Endodermal cell (in vitro differentiated cells): ENCODE data around the gene NAGS. TPM values are rescaled to one million over a fixed set of nuclear protein-coding genes. Genes with fewer than 3 reads are reported as not detected.
"Not testable (repeated sequence)": the region's sequence is repeated elsewhere in the genome, so short reads cannot be mapped to it uniquely, and the experiment has no call there.

Experiments
- DNase-seq: peaks from one replicate; pipeline ENCODE4 v3.0.0-alpha.2; 2017
- H3K27ac ChIP-seq: 2 replicates; pipeline ENCODE4 v1.5.1; 2013; ENCODE audit warnings: mild to moderate bottlenecking, low read depth, low read length, moderate library complexity
- H3K27me3 ChIP-seq: 2 replicates; pipeline ENCODE4 v1.6.1; 2013; ENCODE audit warnings: mild to moderate bottlenecking, low read length, moderate library complexity; ENCODE audit not compliant: insufficient read depth, control insufficient read depth, poor library complexity, severe bottlenecking
- H3K36me3 ChIP-seq: 2 replicates; pipeline ENCODE4 v1.7.0; 2013; ENCODE audit warnings: mild to moderate bottlenecking, low read length, moderate library complexity; ENCODE audit not compliant: control insufficient read depth, insufficient read depth
- H3K4me1 ChIP-seq: one replicate; pipeline ENCODE4 v1.7.0; 2013; ENCODE audit warnings: low read length; ENCODE audit not compliant: control insufficient read depth, insufficient read depth
- H3K4me3 ChIP-seq: 2 replicates; pipeline ENCODE4 v1.5.1; 2013; ENCODE audit warnings: mild to moderate bottlenecking, low read length, moderate library complexity
- H3K9ac ChIP-seq: 2 replicates; pipeline ENCODE4 v1.6.1; 2013; ENCODE audit warnings: mild to moderate bottlenecking, low read length, moderate library complexity; ENCODE audit not compliant: poor library complexity, severe bottlenecking; ENCODE audit errors: extremely low read depth
- H3K9me3 ChIP-seq: 2 replicates; pipeline ENCODE4 v1.6.1; 2013; ENCODE audit warnings: mild to moderate bottlenecking, low read length, moderate library complexity; ENCODE audit not compliant: control insufficient read depth
- H3K27ac Mint-ChIP-seq: 2 replicates; pipeline ENCODE4 v1.8.0; 2020; ENCODE audit warnings: mixed read lengths
- H3K27me3 Mint-ChIP-seq: 2 replicates; pipeline ENCODE4 v1.8.0; 2021; ENCODE audit warnings: mild to moderate bottlenecking, mixed read lengths; ENCODE audit not compliant: insufficient read depth
- H3K36me3 Mint-ChIP-seq: 2 replicates; pipeline ENCODE4 v1.8.0; 2020; ENCODE audit warnings: low read depth, mixed read lengths
- H3K4me1 Mint-ChIP-seq: 2 replicates; pipeline ENCODE4 v1.8.0; 2020; ENCODE audit warnings: mixed read lengths
- H3K4me3 Mint-ChIP-seq: 2 replicates; pipeline ENCODE4 v1.8.0; 2020; ENCODE audit warnings: mild to moderate bottlenecking, moderate library complexity, mixed read lengths
- H3K9me3 Mint-ChIP-seq: 2 replicates; pipeline ENCODE4 v1.8.0; 2020; ENCODE audit warnings: mild to moderate bottlenecking, mixed read lengths
- WGBS, 2 experiments: methylation state at CpG; one replicate each; pipeline versions ENCODE4 v1.1.5 to v1.1.7; 2013; ENCODE audit warnings: missing lambda C conversion rate in 2 of 2, mixed read lengths in 1 of 2; ENCODE audit not compliant: insufficient coverage in 1 of 2, insufficient read length in 1 of 2; 5-methylcytosine and 5-hydroxymethylcytosine counted together
- long read RNA-seq, 4 experiments: library from polyadenylated mRNA in 2 of 4; library from RNA in 1 of 4; library from capped mRNA in 1 of 4; stranded (forward) in 3 of 4; unstranded in 1 of 4; transcript quantifications; one replicate each; pipeline ENCODE4 v2.0.0, GENCODE V29; 2020 to 2021; ENCODE audit warnings: inconsistent platforms in 1 of 4
- polyA plus RNA-seq, 2 experiments: library from polyadenylated mRNA; stranded (reverse); fragments of 50-300 nt; gene quantifications; one replicate each; pipeline ENCODE4 v1.2.3, GENCODE V29; 2013
- total RNA-seq, 2 donors: library from RNA; stranded (reverse); fragmentation: NEBNext Ultra II Directional in 1 of 2; extraction: Animal tissue kit (Norgen Biotek cat#: 25700) in 1 of 2; gene quantifications; 2 replicates in 1 of 2; 3 replicates in 1 of 2; pipeline ENCODE4 v1.2.1, GENCODE V29; 2021
- TF ChIP-seq, protein P1 (sequence below): fragments of 200-600 bp; sonication (generic); conservative IDR thresholded peaks from 2 replicates; pipeline ENCODE4 v1.5.0; 2021; ENCODE audit warnings: antibody characterized with exemption, mild to moderate bottlenecking

Gene NAGS, protein sequence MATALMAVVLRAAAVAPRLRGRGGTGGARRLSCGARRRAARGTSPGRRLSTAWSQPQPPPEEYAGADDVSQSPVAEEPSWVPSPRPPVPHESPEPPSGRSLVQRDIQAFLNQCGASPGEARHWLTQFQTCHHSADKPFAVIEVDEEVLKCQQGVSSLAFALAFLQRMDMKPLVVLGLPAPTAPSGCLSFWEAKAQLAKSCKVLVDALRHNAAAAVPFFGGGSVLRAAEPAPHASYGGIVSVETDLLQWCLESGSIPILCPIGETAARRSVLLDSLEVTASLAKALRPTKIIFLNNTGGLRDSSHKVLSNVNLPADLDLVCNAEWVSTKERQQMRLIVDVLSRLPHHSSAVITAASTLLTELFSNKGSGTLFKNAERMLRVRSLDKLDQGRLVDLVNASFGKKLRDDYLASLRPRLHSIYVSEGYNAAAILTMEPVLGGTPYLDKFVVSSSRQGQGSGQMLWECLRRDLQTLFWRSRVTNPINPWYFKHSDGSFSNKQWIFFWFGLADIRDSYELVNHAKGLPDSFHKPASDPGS
- total RNA-seq: 1 to 10 TPM; 1.4 to 2.1 TPM
- 1.2 TPM for polyA plus RNA-seq (2013, experiment 1 of 2)
- 0.99 TPM for polyA plus RNA-seq (2013, experiment 2 of 2)
- long read RNA-seq, experiment 1, partial matches to known transcripts: 1 of 1 reads
- long read RNA-seq, experiment 1, other reads (novel, unspliced or antisense): 0 of 1 reads
- long read RNA-seq, experiment 2, partial matches to known transcripts: 4 of 6 reads
- long read RNA-seq, experiment 2, other reads (novel, unspliced or antisense): 0 of 6 reads
- long read RNA-seq, experiment 3, partial matches to known transcripts: 4 of 4 reads
- long read RNA-seq, experiment 3, other reads (novel, unspliced or antisense): 0 of 4 reads
- long read RNA-seq, experiment 4, partial matches to known transcripts: 4 of 6 reads
- long read RNA-seq, experiment 4, other reads (novel, unspliced or antisense): 2 of 6 reads

DNA sequence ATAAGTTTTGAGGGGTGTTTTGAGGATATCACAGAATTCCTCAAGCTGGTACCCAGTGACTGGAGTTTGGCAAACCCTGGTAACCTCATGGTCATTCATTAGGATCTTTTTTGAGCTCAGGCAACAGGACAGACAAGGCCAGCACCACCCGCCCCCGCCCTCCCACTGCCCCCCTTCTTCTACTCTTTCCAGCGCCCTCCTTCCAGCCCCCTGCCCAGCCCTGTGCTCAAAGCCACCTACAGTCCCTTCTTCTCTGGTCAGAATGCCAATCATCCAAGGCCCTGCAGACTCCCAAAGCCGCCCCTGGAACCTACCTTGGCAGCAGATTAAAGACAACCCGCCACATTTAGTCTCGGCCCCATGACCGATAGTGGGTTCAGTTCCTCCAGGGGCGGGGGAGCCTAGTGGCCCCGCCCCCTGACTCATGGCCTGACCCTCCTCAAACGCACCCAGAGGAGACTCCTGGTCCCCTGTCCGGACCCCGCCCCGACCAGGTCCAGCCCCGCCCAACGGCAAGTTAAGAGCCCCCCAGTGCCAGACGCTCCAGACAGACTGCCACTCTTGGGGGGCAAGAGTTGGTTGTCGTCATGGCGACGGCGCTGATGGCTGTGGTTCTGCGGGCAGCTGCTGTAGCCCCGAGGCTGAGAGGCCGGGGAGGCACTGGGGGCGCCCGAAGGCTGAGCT, at the start of gene NAGS:
NAGS (plus strand) TSS at position 546 of the 684 bp plus-strand sequence; CDS start at position 588, 42 bp downstream.
- H3K27me3 ChIP-seq: peaks cover 45% of the 10 kb centered on the region
- H3K9me3 ChIP-seq: no peaks in the 10 kb centered on the region
- peaks cover 6% of the 10 kb centered on the region for H3K4me1 ChIP-seq
- Mint-ChIP-seq H3K4me3 (peak within 1 kb of the TSS; percentile 49), H3K9me3 (no peaks in the 10 kb centered on the region), H3K27me3 (peaks cover 54% of the 10 kb centered on the region), H3K36me3 (no peaks in the 10 kb centered on the region), H3K27ac (no peak within 1 kb of the TSS), H3K4me1 (peaks cover 14% of the 10 kb centered on the region)
- H3K36me3 ChIP-seq: peaks cover 3% of the 10 kb centered on the region
- WGBS, 2 experiments: 10% methylated on average over 25 of the region's 25 CpGs; no CpG with 5 or more reads in 1 of the 2 experiments
- no peak within 1 kb of the TSS for H3K27ac ChIP-seq
- TF ChIP-seq, protein P1, sequence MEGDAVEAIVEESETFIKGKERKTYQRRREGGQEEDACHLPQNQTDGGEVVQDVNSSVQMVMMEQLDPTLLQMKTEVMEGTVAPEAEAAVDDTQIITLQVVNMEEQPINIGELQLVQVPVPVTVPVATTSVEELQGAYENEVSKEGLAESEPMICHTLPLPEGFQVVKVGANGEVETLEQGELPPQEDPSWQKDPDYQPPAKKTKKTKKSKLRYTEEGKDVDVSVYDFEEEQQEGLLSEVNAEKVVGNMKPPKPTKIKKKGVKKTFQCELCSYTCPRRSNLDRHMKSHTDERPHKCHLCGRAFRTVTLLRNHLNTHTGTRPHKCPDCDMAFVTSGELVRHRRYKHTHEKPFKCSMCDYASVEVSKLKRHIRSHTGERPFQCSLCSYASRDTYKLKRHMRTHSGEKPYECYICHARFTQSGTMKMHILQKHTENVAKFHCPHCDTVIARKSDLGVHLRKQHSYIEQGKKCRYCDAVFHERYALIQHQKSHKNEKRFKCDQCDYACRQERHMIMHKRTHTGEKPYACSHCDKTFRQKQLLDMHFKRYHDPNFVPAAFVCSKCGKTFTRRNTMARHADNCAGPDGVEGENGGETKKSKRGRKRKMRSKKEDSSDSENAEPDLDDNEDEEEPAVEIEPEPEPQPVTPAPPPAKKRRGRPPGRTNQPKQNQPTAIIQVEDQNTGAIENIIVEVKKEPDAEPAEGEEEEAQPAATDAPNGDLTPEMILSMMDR: no peak
- no peak within 1 kb of the TSS for H3K9ac ChIP-seq
- peak within 1 kb of the TSS; percentile 53 for H3K4me3 ChIP-seq
- peak; percentile 89 for DNase-seq

GRCh38 chr17:43956222-43956621, 48.2 kb upstream of the NAGS start:
- Mint-ChIP-seq H3K27me3 (peaks cover 45% of the 10 kb centered on the region), H3K36me3 (no peaks in the 10 kb centered on the region), H3K27ac (no peak overlapping the region), H3K4me3 (no peak overlapping the region), H3K4me1 (peaks cover 7% of the 10 kb centered on the region), H3K9me3 (no peaks in the 10 kb centered on the region)
- Histone ChIP-seq H3K9ac (no peak overlapping the region), H3K27ac (no peak overlapping the region), H3K36me3 (no peaks in the 10 kb centered on the region), H3K4me3 (no peak overlapping the region), H3K9me3 (no peaks in the 10 kb centered on the region), H3K27me3 (peaks cover 40% of the 10 kb centered on the region), H3K4me1 (no peaks in the 10 kb centered on the region)
- DNase-seq: no peak
- 89 to 92% methylated on average over 1 to 7 of the region's 8 CpGs for WGBS, 2 experiments
- TF ChIP-seq, protein P1: no peak

DNA sequence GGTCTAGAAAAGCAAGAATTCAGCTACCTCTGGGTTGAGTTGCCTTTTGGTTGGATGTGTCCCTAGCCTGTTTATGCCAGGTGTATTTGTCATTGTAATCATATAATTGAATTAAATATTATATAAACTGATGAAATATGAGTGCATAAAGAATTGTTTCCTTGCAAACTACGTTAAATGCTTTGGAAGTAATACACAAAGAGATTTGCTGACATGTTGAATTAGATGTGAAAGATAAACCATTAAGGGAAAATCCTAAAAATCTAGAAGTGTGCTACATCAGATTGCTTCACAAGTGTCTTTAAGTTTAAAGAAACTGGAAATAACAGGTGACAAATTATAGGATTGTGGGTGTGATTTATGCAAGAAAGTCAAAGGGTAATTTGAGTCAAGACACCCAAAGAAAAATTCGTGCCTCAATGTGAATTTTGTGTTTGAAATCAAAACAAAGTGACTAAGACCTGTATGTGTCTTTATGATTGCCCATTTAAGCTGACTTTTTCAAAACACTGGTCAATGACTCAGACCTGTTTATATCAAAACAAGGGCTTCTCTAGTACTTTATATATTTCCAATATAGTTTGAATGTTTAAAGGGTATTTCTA, 45.6 kb upstream of the NAGS start:
- H3K9me3 Mint-ChIP-seq: no peaks in the 10 kb centered on the region
- no peak overlapping the region for H3K27ac ChIP-seq
- H3K4me1 ChIP-seq: no peaks in the 10 kb centered on the region
- H3K9me3 ChIP-seq: no peaks in the 10 kb centered on the region
- no peak overlapping the region for H3K4me3 Mint-ChIP-seq
- no peak overlapping the region for H3K9ac ChIP-seq
- peaks cover 13% of the 10 kb centered on the region for H3K27me3 ChIP-seq
- H3K27me3 Mint-ChIP-seq: peaks cover 27% of the 10 kb centered on the region
- no peaks in the 10 kb centered on the region for H3K36me3 ChIP-seq
- no peak overlapping the region for H3K4me3 ChIP-seq
- no peaks in the 10 kb centered on the region for H3K36me3 Mint-ChIP-seq
- no peaks in the 10 kb centered on the region for H3K4me1 Mint-ChIP-seq
- TF ChIP-seq, protein P1: no peak
- WGBS, 2 experiments: 74% methylated on average over 2 of the region's 2 CpGs
- no peak for DNase-seq
- H3K27ac Mint-ChIP-seq: no peak overlapping the region

DNA sequence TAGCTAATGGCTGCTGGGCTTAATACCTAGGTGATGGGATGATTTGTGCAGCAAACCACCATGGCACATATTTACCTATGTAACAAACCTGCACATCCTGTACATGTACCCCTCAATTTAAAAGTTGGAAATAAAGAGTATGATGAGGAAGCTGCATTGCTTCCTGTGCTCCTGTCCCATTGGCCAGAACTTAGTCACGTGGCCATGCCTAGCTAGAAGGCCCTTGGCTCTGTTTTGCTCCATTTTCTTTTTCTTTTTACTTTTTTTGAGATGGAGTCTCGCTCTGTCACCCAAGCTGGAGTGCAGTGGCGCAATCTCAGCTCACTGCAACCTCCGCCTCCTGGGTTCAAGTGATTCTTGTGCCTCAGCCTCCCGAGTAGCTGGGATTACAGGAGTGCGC, 43.1 kb upstream of the NAGS start:
- H3K27me3 Mint-ChIP-seq, H3K27ac Mint-ChIP-seq, H3K9me3 ChIP-seq, H3K4me1 Mint-ChIP-seq, H3K9me3 Mint-ChIP-seq, H3K4me1 ChIP-seq, H3K36me3 ChIP-seq, H3K4me3 Mint-ChIP-seq, H3K9ac ChIP-seq, H3K27ac ChIP-seq, DNase-seq, H3K4me3 ChIP-seq, H3K36me3 Mint-ChIP-seq, H3K27me3 ChIP-seq: not testable (repeated sequence)
- 92 to 96% methylated on average over 6 of the region's 6 CpGs for WGBS, 2 experiments
